Nephron progenitor cell (in vitro differentiated cells): ENCODE measurements around the gene CAMTA1.

ENCODE experiments used
- DNase-seq: peaks from one replicate; pipeline ENCODE4 v3.0.0; 2021
- H3K27ac Mint-ChIP-seq: 2 replicates; pipeline ENCODE4 v1.8.0; 2021; ENCODE audit warnings: mild to moderate bottlenecking, moderate library complexity, mixed read lengths
- H3K27me3 Mint-ChIP-seq: 2 replicates; pipeline ENCODE4 v1.8.0; 2021; ENCODE audit warnings: mild to moderate bottlenecking, low read depth, mixed read lengths; ENCODE audit not compliant: poor library complexity
- H3K36me3 Mint-ChIP-seq: 2 replicates; pipeline ENCODE4 v1.8.0; 2021; ENCODE audit warnings: low read depth, mixed read lengths
- H3K4me1 Mint-ChIP-seq: 2 replicates; pipeline ENCODE4 v1.8.0; 2021; ENCODE audit warnings: mixed read lengths
- H3K4me3 Mint-ChIP-seq: 2 replicates; pipeline ENCODE4 v1.8.0; 2021; ENCODE audit warnings: mild to moderate bottlenecking, moderate library complexity, mixed read lengths
- H3K9me3 Mint-ChIP-seq: 2 replicates; pipeline ENCODE4 v1.8.0; 2021; ENCODE audit warnings: mild to moderate bottlenecking, moderate library complexity, mixed read lengths
- CTCF ChIP-seq: fragments of 200-600 bp; sonication (generic); IDR thresholded peaks from 2 replicates; pipeline ENCODE4 v1.5.0; 2021; ENCODE audit warnings: antibody characterized with exemption

CAMTA1 gene

GRCh38 chr1:7052701-7053100 lies 267.4 kb downstream of the CAMTA1 start:
- no peaks in the 10 kb centered on the region for H3K36me3 Mint-ChIP-seq
- no peak for DNase-seq
- peaks cover 44% of the 10 kb centered on the region for H3K4me1 Mint-ChIP-seq
- TF ChIP-seq CTCF: no peak
- no peak overlapping the region for H3K4me3 Mint-ChIP-seq
- H3K9me3 Mint-ChIP-seq: no peaks in the 10 kb centered on the region
- no peak overlapping the region for H3K27ac Mint-ChIP-seq
- H3K27me3 Mint-ChIP-seq: peaks cover 20% of the 10 kb centered on the region

- Mint-ChIP-seq H3K36me3 (no peaks in the 10 kb centered on the region), H3K27ac (peak overlapping the region; percentile 79), H3K4me1 (peaks cover 16% of the 10 kb centered on the region), H3K9me3 (no peaks in the 10 kb centered on the region), H3K27me3 (peaks cover 19% of the 10 kb centered on the region), H3K4me3 (no peak overlapping the region)
- no peak for DNase-seq
- TF ChIP-seq CTCF: no peak
Observed at GRCh38 chr1:7060745-7061144, 275.5 kb downstream of the CAMTA1 start.

- Mint-ChIP-seq H3K27ac (peak overlapping the region; percentile 17), H3K9me3 (no peaks in the 10 kb centered on the region), H3K4me3 (no peak overlapping the region), H3K36me3 (no peaks in the 10 kb centered on the region), H3K4me1 (peaks cover 5% of the 10 kb centered on the region), H3K27me3 (peaks cover 27% of the 10 kb centered on the region)
- DNase-seq: no peak
- TF ChIP-seq CTCF: no peak
Observed at GRCh38 chr1:7062346-7063061, 277.2 kb downstream of the CAMTA1 start.

- peaks cover 5% of the 10 kb centered on the region for H3K4me1 Mint-ChIP-seq
- no peak for DNase-seq
- H3K27ac Mint-ChIP-seq: no peak overlapping the region
- TF ChIP-seq CTCF: no peak
- H3K27me3 Mint-ChIP-seq: peaks cover 32% of the 10 kb centered on the region
- H3K36me3 Mint-ChIP-seq: no peaks in the 10 kb centered on the region
- H3K9me3 Mint-ChIP-seq: no peaks in the 10 kb centered on the region
- H3K4me3 Mint-ChIP-seq: no peak overlapping the region
Observed at GRCh38 chr1:7063981-7064380, 278.7 kb downstream of the CAMTA1 start.

GRCh38 chr1:7068552-7068951 lies 283.3 kb downstream of the CAMTA1 start:
- TF ChIP-seq CTCF: no peak
- H3K4me3 Mint-ChIP-seq: no peak overlapping the region
- H3K9me3 Mint-ChIP-seq: no peaks in the 10 kb centered on the region
- no peak for DNase-seq
- H3K4me1 Mint-ChIP-seq: peaks cover 20% of the 10 kb centered on the region
- H3K27me3 Mint-ChIP-seq: peaks cover 39% of the 10 kb centered on the region
- no peak overlapping the region for H3K27ac Mint-ChIP-seq
- no peaks in the 10 kb centered on the region for H3K36me3 Mint-ChIP-seq

GRCh38 chr1:7069931-7070330 lies 284.7 kb downstream of the CAMTA1 start:
- Mint-ChIP-seq H3K27me3 (peaks cover 31% of the 10 kb centered on the region), H3K4me3 (peak overlapping the region; percentile 76), H3K9me3 (no peaks in the 10 kb centered on the region), H3K27ac (no peak overlapping the region), H3K36me3 (no peaks in the 10 kb centered on the region), H3K4me1 (peaks cover 20% of the 10 kb centered on the region)
- TF ChIP-seq CTCF: no peak
- DNase-seq: peak; percentile 69
